ENCODE data around the gene MYO5B. TPM values are rescaled to one million over a fixed set of nuclear protein-coding genes. Genes with fewer than 3 reads are reported as not detected.

MYO5B gene
- polyA plus RNA-seq, 1 donor from 2014 or later: 1.2 TPM

GRCh38 chr18:49967636-49968313 lies 227.2 kb downstream of the MYO5B start:
- Mint-ChIP-seq H3K4me1 (no peaks in the 10 kb centered on the region), H3K4me3 (peak overlapping the region in 1 of 4 donors; percentile 29), H3K27me3 (peaks cover 2% of the 10 kb centered on the region), H3K9me3 (no peaks in the 10 kb centered on the region), H3K36me3 (peaks cover 5% of the 10 kb centered on the region), H3K27ac (no peak overlapping the region)

GRCh38 chr18:49967171-49967570 lies 227.8 kb downstream of the MYO5B start:
- Mint-ChIP-seq H3K27ac (no peak overlapping the region), H3K36me3 (peaks cover 5% of the 10 kb centered on the region), H3K4me3 (no peak overlapping the region), H3K27me3 (peaks cover 3% of the 10 kb centered on the region), H3K9me3 (no peaks in the 10 kb centered on the region), H3K4me1 (no peaks in the 10 kb centered on the region)

GRCh38 chr18:49966090-49966489 lies 228.9 kb downstream of the MYO5B start:
- Mint-ChIP-seq H3K4me1 (no peaks in the 10 kb centered on the region), H3K4me3 (no peak overlapping the region), H3K27ac (no peak overlapping the region), H3K9me3 (no peaks in the 10 kb centered on the region), H3K36me3 (peaks cover 5% of the 10 kb centered on the region), H3K27me3 (peaks cover 6% of the 10 kb centered on the region)

GRCh38 chr18:49963217-49963616 lies 231.7 kb downstream of the MYO5B start:
- H3K27me3 Mint-ChIP-seq: peaks cover 6% of the 10 kb centered on the region
- no peaks in the 10 kb centered on the region for H3K9me3 Mint-ChIP-seq
- H3K36me3 Mint-ChIP-seq: peaks cover 7% of the 10 kb centered on the region
- H3K4me3 Mint-ChIP-seq: no peak overlapping the region
- peaks cover 0 to 4% (median 0%) of the 10 kb centered on the region in 3 donors for H3K4me1 Mint-ChIP-seq
- H3K27ac Mint-ChIP-seq: no peak overlapping the region

- Mint-ChIP-seq H3K9me3 (no peaks in the 10 kb centered on the region), H3K27ac (no peak overlapping the region), H3K4me3 (no peak overlapping the region), H3K4me1 (peaks cover 0 to 4% (median 0%) of the 10 kb centered on the region in 3 donors), H3K36me3 (peaks cover 9% of the 10 kb centered on the region), H3K27me3 (peaks cover 6% of the 10 kb centered on the region)
These were observed 233.7 kb downstream of the MYO5B start for GRCh38 chr18:49961271-49961670.

GRCh38 chr18:49960376-49960775 lies 234.6 kb downstream of the MYO5B start:
- H3K27me3 Mint-ChIP-seq: peaks cover 6% of the 10 kb centered on the region

GRCh38 chr18:49959176-49959575 lies 235.8 kb downstream of the MYO5B start:
- peaks cover 6% of the 10 kb centered on the region for H3K27me3 Mint-ChIP-seq
- H3K9me3 Mint-ChIP-seq: no peaks in the 10 kb centered on the region
- H3K36me3 Mint-ChIP-seq: peaks cover 7% of the 10 kb centered on the region
- H3K4me3 Mint-ChIP-seq: no peak overlapping the region
- peaks cover 0 to 4% (median 0%) of the 10 kb centered on the region in 3 donors for H3K4me1 Mint-ChIP-seq
- H3K27ac Mint-ChIP-seq: no peak overlapping the region

More at GRCh38 chr18:49960376-49960775, 234.6 kb downstream of the MYO5B start:
- Mint-ChIP-seq H3K27ac (peak overlapping the region in 1 of 3 donors; percentile 5), H3K36me3 (peaks cover 9% of the 10 kb centered on the region), H3K4me1 (peaks cover 0 to 4% (median 0%) of the 10 kb centered on the region in 3 donors), H3K4me3 (no peak overlapping the region), H3K9me3 (no peaks in the 10 kb centered on the region)

- H3K4me3 Mint-ChIP-seq: no peak overlapping the region
- peaks cover 2 to 6% (median 5%) of the 10 kb centered on the region in 3 donors for H3K4me1 Mint-ChIP-seq
- H3K27ac Mint-ChIP-seq: no peak overlapping the region
- H3K9me3 Mint-ChIP-seq: no peaks in the 10 kb centered on the region
- peaks cover 5% of the 10 kb centered on the region for H3K36me3 Mint-ChIP-seq
- no peaks in the 10 kb centered on the region for H3K27me3 Mint-ChIP-seq
These were observed 239.7 kb downstream of the MYO5B start for GRCh38 chr18:49955263-49955662.

GRCh38 chr18:49953391-49953790 lies 241.6 kb downstream of the MYO5B start:
- no peak overlapping the region for H3K27ac Mint-ChIP-seq
- no peaks in the 10 kb centered on the region for H3K27me3 Mint-ChIP-seq
- peaks cover 2% of the 10 kb centered on the region for H3K36me3 Mint-ChIP-seq
- peaks cover 7 to 9% (median 7%) of the 10 kb centered on the region in 3 donors for H3K4me1 Mint-ChIP-seq
- no peaks in the 10 kb centered on the region for H3K9me3 Mint-ChIP-seq
- no peak overlapping the region for H3K4me3 Mint-ChIP-seq

GRCh38 chr18:49949951-49950395 lies 245.0 kb downstream of the MYO5B start:
- peak overlapping the region in 3 of 4 donors; percentile 21 to 79 (median 47) for H3K4me3 Mint-ChIP-seq
- H3K36me3 Mint-ChIP-seq: no peaks in the 10 kb centered on the region
- H3K27ac Mint-ChIP-seq: peak overlapping the region in 1 of 3 donors; percentile 50
- H3K4me1 Mint-ChIP-seq: peaks cover 7 to 9% (median 7%) of the 10 kb centered on the region in 3 donors
- H3K9me3 Mint-ChIP-seq: no peaks in the 10 kb centered on the region
- peaks cover 2% of the 10 kb centered on the region for H3K27me3 Mint-ChIP-seq

GRCh38 chr18:49948975-49949374 lies 246.0 kb downstream of the MYO5B start:
- H3K4me1 Mint-ChIP-seq: peaks cover 7 to 9% (median 7%) of the 10 kb centered on the region in 3 donors
- no peak overlapping the region for H3K27ac Mint-ChIP-seq
- H3K4me3 Mint-ChIP-seq: no peak overlapping the region
- peaks cover 2% of the 10 kb centered on the region for H3K27me3 Mint-ChIP-seq
- no peaks in the 10 kb centered on the region for H3K36me3 Mint-ChIP-seq
- no peaks in the 10 kb centered on the region for H3K9me3 Mint-ChIP-seq

GRCh38 chr18:49944663-49945062 lies 250.3 kb downstream of the MYO5B start:
- no peaks in the 10 kb centered on the region for H3K9me3 Mint-ChIP-seq
- no peaks in the 10 kb centered on the region for H3K4me1 Mint-ChIP-seq
- peaks cover 8% of the 10 kb centered on the region for H3K27me3 Mint-ChIP-seq
- no peaks in the 10 kb centered on the region for H3K36me3 Mint-ChIP-seq
- H3K4me3 Mint-ChIP-seq: peak overlapping the region in 1 of 4 donors; percentile 35
- no peak overlapping the region for H3K27ac Mint-ChIP-seq

GRCh38 chr18:49936821-49937220 lies 258.1 kb downstream of the MYO5B start:
- no peak overlapping the region for H3K27ac Mint-ChIP-seq
- peaks cover 4% of the 10 kb centered on the region for H3K36me3 Mint-ChIP-seq
- H3K4me1 Mint-ChIP-seq: no peaks in the 10 kb centered on the region
- H3K27me3 Mint-ChIP-seq: peaks cover 9% of the 10 kb centered on the region
- H3K9me3 Mint-ChIP-seq: no peaks in the 10 kb centered on the region
- H3K4me3 Mint-ChIP-seq: no peak overlapping the region

GRCh38 chr18:49935215-49935614 lies 259.7 kb downstream of the MYO5B start:
- Mint-ChIP-seq H3K4me3 (no peak overlapping the region), H3K4me1 (no peaks in the 10 kb centered on the region), H3K27ac (no peak overlapping the region), H3K27me3 (peaks cover 9% of the 10 kb centered on the region), H3K9me3 (no peaks in the 10 kb centered on the region), H3K36me3 (peaks cover 4% of the 10 kb centered on the region)

GRCh38 chr18:49934457-49934856 lies 260.5 kb downstream of the MYO5B start:
- Mint-ChIP-seq H3K27me3 (peaks cover 6% of the 10 kb centered on the region), H3K27ac (no peak overlapping the region), H3K9me3 (no peaks in the 10 kb centered on the region), H3K4me3 (no peak overlapping the region), H3K4me1 (no peaks in the 10 kb centered on the region), H3K36me3 (peaks cover 4% of the 10 kb centered on the region)

GRCh38 chr18:49933530-49934128 lies 261.3 kb downstream of the MYO5B start:
- Mint-ChIP-seq H3K27ac (peak overlapping the region in 1 of 3 donors; percentile 2), H3K4me3 (no peak overlapping the region), H3K36me3 (peaks cover 4% of the 10 kb centered on the region), H3K9me3 (no peaks in the 10 kb centered on the region), H3K4me1 (no peaks in the 10 kb centered on the region), H3K27me3 (peaks cover 6% of the 10 kb centered on the region)

Data from IgD-negative memory B cell (primary cell).